Pancreas (tissue), 10 donors: ENCODE data around the gene SMCO3. TPM values are rescaled to one million over a fixed set of nuclear protein-coding genes. Genes with fewer than 3 reads are reported as not detected.

ENCODE experiments used
- ATAC-seq, 4 donors: fragments of 200-7000 bp; cut with Tn5 transposase; one replicate each; pipeline versions ENCODE4 v1.8.0 to v1.9.1; 2020; ENCODE audit warnings: mild to moderate bottlenecking in 4 of 4, moderate library complexity in 4 of 4
- DNase-seq, 6 donors: peaks; one replicate each; pipeline ENCODE4 v3.0.0-alpha.2; 2020
- FAIRE-seq: peaks from 2 replicates; lab custom pipeline; 2012; peaks lifted over from hg19 to GRCh38; lab: Jason Lieb, UNC
- H3K27ac ChIP-seq, 4 donors: fragments of 200-600 bp; sonication (generic); 1 replicate in 3 of 4; 2 replicates in 1 of 4; pipeline versions ENCODE4 v1.5.0 to v1.8.0; 2020
- H3K27me3 ChIP-seq, 4 donors: fragments of 200-600 bp; one replicate each; pipeline ENCODE4 v1.8.0; 2021
- H3K36me3 ChIP-seq, 3 donors: fragments of 200-600 bp; sonication (generic) in 1 of 3; one replicate each; pipeline versions ENCODE4 v1.5.0 to v1.8.0; 2020 to 2021
- H3K4me1 ChIP-seq, 3 donors: fragments of 200-600 bp; one replicate each; pipeline ENCODE4 v1.8.0; 2021
- H3K4me3 ChIP-seq, 4 donors: fragments of 200-600 bp; sonication (generic) in 2 of 4; one replicate each; pipeline versions ENCODE4 v1.5.0 to v1.8.0; 2020 to 2021
- H3K9me3 ChIP-seq, 4 donors: fragments of 200-600 bp; one replicate each; pipeline ENCODE4 v1.8.0; 2021
- CTCF ChIP-seq, 4 donors: fragments of 200-600 bp; sonication (generic) in 3 of 4; IDR thresholded peaks; one replicate each; pipeline versions ENCODE4 v1.5.0 to v1.8.0; 2021; ENCODE audit warnings: antibody characterized with exemption in 4 of 4
- WGBS, 2 donors: extraction: QIAGEN DNeasy Blood & Tissue Kit; methylation state at CpG; one replicate each; pipeline ENCODE4 v1.1.7; 2013; 5-methylcytosine and 5-hydroxymethylcytosine counted together
- intact Hi-C, 3 donors: fragments of 100-400 bp; cut with DNase I; formaldehyde crosslinking; loops; one replicate each; pipeline versions ENCODE4 v1.11.1 to v1.14.2; 2022
- polyA plus RNA-seq, 2 donors: library from polyadenylated mRNA; stranded (reverse); fragments of 200-250 nt; gene quantifications; one replicate each; pipeline ENCODE4 v1.2.3, GENCODE V29; 2013
- total RNA-seq, 6 donors: library from RNA; stranded (reverse); fragmentation: NEBNext Ultra II Directional in 4 of 6; extraction: Animal tissue kit (Norgen Biotek cat#: 25700) in 4 of 6; gene quantifications; one replicate each; pipeline versions ENCODE4 v1.2.1 to v1.2.4, GENCODE V29; 2021 to 2023
- donor health status: healthy with polysubstance abuse.
- donor health status: DM: no; HTN: no; CAD: no; lungs with moderate emphysema.
- donor health status: DM: no; HTN: no; CAD: no.
- donor health status: control.
- donor health status: control.
- donor health status: Bipolar disorder and iron deficiency.
- donor health status: DM: yes; HTN: yes; CAD: no.
- donor health status: DM: no; HTN: no; CAD: no.
- donor health status: DM: no; HTN: no; CAD: no.
- donor health status: DM: yes; HTN: yes; CAD: no.

The SMCO3 gene
- total and polyA plus RNA-seq, 8 donors, result 0.12 to 0.30 (median 0.19) TPM; not detected in 3

- WGBS, 2 donors, result 79 to 85% methylated on average over 3 of the region's 3 CpGs
- intact Hi-C loops, result loop anchor here in 1 of 3 donors (10.0 kb wide), 1 partner anchor 141 kb away; no protein-coding TSS in a partner anchor
- ATAC-seq (no peak), FAIRE-seq (no peak), DNase-seq (no peak)
- no peak overlapping the region for H3K27ac ChIP-seq
- no peak for TF ChIP-seq CTCF (IDR thresholded peaks at IDR 0.05)
- no peaks in the 10 kb centered on the region for H3K4me1 ChIP-seq
- H3K27me3 ChIP-seq, result no peaks in the 10 kb centered on the region
- H3K9me3 ChIP-seq, result no peaks in the 10 kb centered on the region
- no peaks in the 10 kb centered on the region for H3K36me3 ChIP-seq
- no peak overlapping the region for H3K4me3 ChIP-seq
These were observed 40.0 kb upstream of the SMCO3 start for GRCh38 chr12:14853961-14854360.

- H3K27me3 ChIP-seq, result no peaks in the 10 kb centered on the region
- TF ChIP-seq CTCF (IDR thresholded peaks at IDR 0.05), result no peak
- intact Hi-C loops, result loop anchor here in 1 of 3 donors (10.0 kb wide), 1 partner anchor 142 kb away; no protein-coding TSS in a partner anchor
- DNase-seq, result no peak
- no peak overlapping the region for H3K4me3 ChIP-seq
- no peak overlapping the region for H3K27ac ChIP-seq
- no peaks in the 10 kb centered on the region for H3K9me3 ChIP-seq
- no peaks in the 10 kb centered on the region for H3K36me3 ChIP-seq
- no peak for FAIRE-seq
- no peaks in the 10 kb centered on the region for H3K4me1 ChIP-seq
- no peak for ATAC-seq
These were observed 38.9 kb upstream of the SMCO3 start for GRCh38 chr12:14852880-14853279.

GRCh38 chr12:14850929-14851663, 37.1 kb upstream of the SMCO3 start:
- H3K4me3 ChIP-seq, result no peak overlapping the region
- no peak for ATAC-seq
- no peak overlapping the region for H3K27ac ChIP-seq
- H3K4me1 ChIP-seq, result peaks cover 5 to 15% (median 13%) of the 10 kb centered on the region in 3 donors
- H3K36me3 ChIP-seq, result no peaks in the 10 kb centered on the region
- TF ChIP-seq CTCF (IDR thresholded peaks at IDR 0.05), result no peak
- H3K27me3 ChIP-seq, result no peaks in the 10 kb centered on the region
- H3K9me3 ChIP-seq, result no peaks in the 10 kb centered on the region
- WGBS, 2 donors, result 0 to 99% methylated on average over 1 of the region's 1 CpG
- no peak for DNase-seq
- intact Hi-C loops, result loop anchor here in 1 of 3 donors (10.0 kb wide), 1 partner anchor 144 kb away; no protein-coding TSS in a partner anchor
- FAIRE-seq, result no peak

GRCh38 chr12:14849661-14850060, 35.7 kb upstream of the SMCO3 start:
- ATAC-seq (no peak), FAIRE-seq (no peak), DNase-seq (no peak)
- H3K9me3 ChIP-seq, result no peaks in the 10 kb centered on the region
- H3K4me1 ChIP-seq, result peaks cover 10 to 21% (median 20%) of the 10 kb centered on the region in 3 donors
- no peaks in the 10 kb centered on the region for H3K27me3 ChIP-seq
- intact Hi-C loops, result loop anchor here (5.0 to 10.0 kb wide), 4 partner anchors 75 to 145 kb away; no protein-coding TSS in a partner anchor
- 76 to 78% methylated on average over 2 of the region's 2 CpGs for WGBS, 2 donors
- no peak for TF ChIP-seq CTCF (IDR thresholded peaks at IDR 0.05)
- no peak overlapping the region for H3K4me3 ChIP-seq
- no peak overlapping the region for H3K27ac ChIP-seq
- no peaks in the 10 kb centered on the region for H3K36me3 ChIP-seq
